Progenitor cell of endocrine pancreas (in vitro differentiated cells): ENCODE measurements around the gene NRXN2. TPM values are rescaled to one million over a fixed set of nuclear protein-coding genes. Genes with fewer than 3 reads are reported as not detected.

Source experiments
- DNase-seq: peaks from one replicate; pipeline ENCODE4 v3.0.0; 2021; ENCODE audit warnings: low spot score; ENCODE audit not compliant: unreplicated experiment
- H3K27ac Mint-ChIP-seq: 2 replicates; pipeline ENCODE4 v1.8.0; 2021; ENCODE audit warnings: mild to moderate bottlenecking, moderate library complexity, mixed read lengths
- H3K27me3 Mint-ChIP-seq: 2 replicates; pipeline ENCODE4 v1.8.0; 2021; ENCODE audit warnings: mixed read lengths
- H3K36me3 Mint-ChIP-seq: 2 replicates; pipeline ENCODE4 v1.8.0; 2022; ENCODE audit warnings: mixed read lengths; ENCODE audit not compliant: insufficient read depth
- H3K4me1 Mint-ChIP-seq: 2 replicates; pipeline ENCODE4 v1.8.0; 2021; ENCODE audit warnings: low read depth, mixed read lengths
- H3K4me3 Mint-ChIP-seq: 2 replicates; pipeline ENCODE4 v1.8.0; 2021; ENCODE audit warnings: low read depth, mild to moderate bottlenecking, moderate library complexity, mixed read lengths
- H3K9me3 Mint-ChIP-seq: 2 replicates; pipeline ENCODE4 v1.8.0; 2021; ENCODE audit warnings: low read depth, mixed read lengths
- total RNA-seq: library from RNA; stranded (reverse); gene quantifications from 2 replicates; pipeline ENCODE4 v1.2.1, GENCODE V29; 2021
- TF ChIP-seq, protein P1 (sequence below): fragments of 200-600 bp; sonication (generic); IDR thresholded peaks from one replicate; pipeline ENCODE4 v1.5.0; 2021; ENCODE audit warnings: antibody characterized with exemption, mild to moderate bottlenecking; ENCODE audit not compliant: unreplicated experiment

NRXN2 gene
- total RNA-seq, 1 donor from 2014 or later: 0.17 TPM

GRCh38 chr11:64619811-64620380 is 103.1 kb downstream of the NRXN2 start:
- no peak for DNase-seq
- peaks cover 8% of the 10 kb centered on the region for H3K4me1 Mint-ChIP-seq
- TF ChIP-seq, protein P1, sequence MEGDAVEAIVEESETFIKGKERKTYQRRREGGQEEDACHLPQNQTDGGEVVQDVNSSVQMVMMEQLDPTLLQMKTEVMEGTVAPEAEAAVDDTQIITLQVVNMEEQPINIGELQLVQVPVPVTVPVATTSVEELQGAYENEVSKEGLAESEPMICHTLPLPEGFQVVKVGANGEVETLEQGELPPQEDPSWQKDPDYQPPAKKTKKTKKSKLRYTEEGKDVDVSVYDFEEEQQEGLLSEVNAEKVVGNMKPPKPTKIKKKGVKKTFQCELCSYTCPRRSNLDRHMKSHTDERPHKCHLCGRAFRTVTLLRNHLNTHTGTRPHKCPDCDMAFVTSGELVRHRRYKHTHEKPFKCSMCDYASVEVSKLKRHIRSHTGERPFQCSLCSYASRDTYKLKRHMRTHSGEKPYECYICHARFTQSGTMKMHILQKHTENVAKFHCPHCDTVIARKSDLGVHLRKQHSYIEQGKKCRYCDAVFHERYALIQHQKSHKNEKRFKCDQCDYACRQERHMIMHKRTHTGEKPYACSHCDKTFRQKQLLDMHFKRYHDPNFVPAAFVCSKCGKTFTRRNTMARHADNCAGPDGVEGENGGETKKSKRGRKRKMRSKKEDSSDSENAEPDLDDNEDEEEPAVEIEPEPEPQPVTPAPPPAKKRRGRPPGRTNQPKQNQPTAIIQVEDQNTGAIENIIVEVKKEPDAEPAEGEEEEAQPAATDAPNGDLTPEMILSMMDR: no peak
- no peaks in the 10 kb centered on the region for H3K9me3 Mint-ChIP-seq
- H3K4me3 Mint-ChIP-seq: no peak overlapping the region
- no peak overlapping the region for H3K27ac Mint-ChIP-seq
- H3K36me3 Mint-ChIP-seq: no peaks in the 10 kb centered on the region
- H3K27me3 Mint-ChIP-seq: no peaks in the 10 kb centered on the region

DNA sequence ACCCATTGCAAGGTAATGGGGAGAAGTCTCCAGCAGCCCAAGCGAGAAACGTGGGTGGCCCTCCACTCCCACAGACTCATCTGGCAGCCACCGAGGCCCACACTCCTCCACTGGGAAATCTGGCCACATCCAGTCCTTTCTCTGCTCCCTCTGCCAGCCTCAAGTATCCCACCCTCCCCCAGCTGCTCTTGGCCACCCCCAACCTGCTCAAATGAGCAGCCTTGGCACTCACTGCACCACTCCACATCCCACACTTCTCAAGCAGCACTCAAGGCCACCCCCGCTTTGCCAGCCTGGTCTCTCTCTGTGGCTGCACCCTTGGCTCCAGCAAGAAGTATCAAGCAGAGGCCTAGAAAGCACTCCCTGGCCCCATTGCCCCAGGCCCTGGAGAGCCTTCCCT is 103.8 kb downstream of the NRXN2 start:
- Mint-ChIP-seq H3K4me3 (no peak overlapping the region), H3K4me1 (peaks cover 8% of the 10 kb centered on the region), H3K9me3 (no peaks in the 10 kb centered on the region), H3K36me3 (no peaks in the 10 kb centered on the region), H3K27ac (no peak overlapping the region), H3K27me3 (peaks cover under 1% of the 10 kb centered on the region)
- TF ChIP-seq, protein P1: no peak
- DNase-seq: no peak

GRCh38 chr11:64616817-64617216 is 106.2 kb downstream of the NRXN2 start:
- DNase-seq: no peak
- Mint-ChIP-seq H3K4me3 (no peak overlapping the region), H3K4me1 (peaks cover 8% of the 10 kb centered on the region), H3K9me3 (no peaks in the 10 kb centered on the region), H3K27ac (no peak overlapping the region), H3K27me3 (peaks cover 10% of the 10 kb centered on the region), H3K36me3 (no peaks in the 10 kb centered on the region)
- TF ChIP-seq, protein P1: no peak

- peaks cover 10% of the 10 kb centered on the region for H3K27me3 Mint-ChIP-seq
- H3K4me1 Mint-ChIP-seq: peaks cover 2% of the 10 kb centered on the region
- DNase-seq: no peak
- no peak overlapping the region for H3K27ac Mint-ChIP-seq
- H3K4me3 Mint-ChIP-seq: no peak overlapping the region
- H3K9me3 Mint-ChIP-seq: no peaks in the 10 kb centered on the region
- H3K36me3 Mint-ChIP-seq: no peaks in the 10 kb centered on the region
- TF ChIP-seq, protein P1: no peak
These were observed 108.1 kb downstream of the NRXN2 start for GRCh38 chr11:64614917-64615316.

- no peak overlapping the region for H3K27ac Mint-ChIP-seq
- peaks cover 12% of the 10 kb centered on the region for H3K27me3 Mint-ChIP-seq
- H3K4me1 Mint-ChIP-seq: no peaks in the 10 kb centered on the region
- H3K4me3 Mint-ChIP-seq: no peak overlapping the region
- DNase-seq: no peak
- H3K36me3 Mint-ChIP-seq: no peaks in the 10 kb centered on the region
- TF ChIP-seq, protein P1: no peak
- no peaks in the 10 kb centered on the region for H3K9me3 Mint-ChIP-seq
These were observed 109.3 kb downstream of the NRXN2 start for GRCh38 chr11:64613648-64614047.
